ENCODE data around the gene UROC1.

- TF ChIP-seq CTCF (conservative IDR thresholded peaks at IDR 0.05) (no peak), EZH2 (IDR thresholded peaks at IDR 0.05; ENCODE audit: low read depth) (no peak)
Observed at GRCh38 chr3:126527006-126527405, 9.4 kb upstream of the UROC1 start.

All from PC-9 (cell line).